ENCODE data around the gene GALNT9. TPM values are rescaled to one million over a fixed set of nuclear protein-coding genes. Genes with fewer than 3 reads are reported as not detected.

Gene GALNT9
- total and polyA plus RNA-seq, 2 donors (not counting 1 experiment from before 2014, with no cell fraction given) = 0.71 to 2.4 TPM

DNA sequence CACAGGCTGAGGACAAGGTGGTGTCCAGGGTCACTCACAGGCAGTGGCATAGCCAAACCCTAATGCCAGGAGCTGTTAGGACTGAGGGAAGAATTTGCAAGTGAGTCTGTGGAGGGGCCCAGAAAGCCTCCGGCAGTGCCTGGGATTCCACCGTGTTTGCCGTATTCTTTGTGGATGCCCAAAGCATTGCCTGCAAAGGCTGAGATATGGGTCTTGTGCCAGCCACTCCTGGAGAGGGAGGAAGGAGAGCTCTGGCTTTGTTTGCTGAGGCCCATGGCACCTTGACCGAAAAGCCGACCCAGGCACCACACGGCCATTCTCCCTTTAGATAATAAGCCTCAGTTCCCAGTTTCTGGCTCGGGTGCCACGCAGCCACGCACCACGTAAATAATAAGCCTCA lies 35.8 kb upstream of the GALNT9 start:
- ChIA-PET POLR2A (no interaction called here), CTCF (no interaction called here)
- no peak overlapping the region for H3K27ac ChIP-seq (ENCODE audit: low read length in 2 of 2)
- H4K20me1 ChIP-seq (ENCODE audit: control insufficient read depth, insufficient read depth, low read length, poor library complexity, severe bottlenecking) = no peaks in the 10 kb centered on the region
- DNase-seq (no peak), ATAC-seq (ENCODE audit: low read depth) (no peak)
- Mint-ChIP-seq H3K27ac (no peak overlapping the region), H3K9me3 (ENCODE audit: insufficient read depth) (no peaks in the 10 kb centered on the region), H3K27me3 (peaks cover 13% of the 10 kb centered on the region), H3K4me3 (no peak overlapping the region), H3K4me1 (no peaks in the 10 kb centered on the region)
- H3K27me3 ChIP-seq (replicated peaks in 1 of 4; ENCODE audit: control extremely low read depth in 1 of 4, control insufficient read depth in 3 of 4, insufficient read depth in 4 of 4, low read length in 3 of 4) = no peaks in the 10 kb centered on the region
- no peak overlapping the region for H3K4me3 ChIP-seq (ENCODE audit: control extremely low read depth in 1 of 5, extremely low read depth in 1 of 5, insufficient read depth in 1 of 5, low read depth in 2 of 5, low read length in 4 of 5)
- H3K4me2 ChIP-seq (replicated peaks; ENCODE audit: low read depth, low read length, poor library complexity, severe bottlenecking) = no peak overlapping the region
- no peaks in the 10 kb centered on the region for H3K79me2 ChIP-seq (ENCODE audit: control insufficient read depth, insufficient read depth, low read length)
- WGBS (ENCODE audit: insufficient coverage) = 99% methylated on average over 9 of the region's 10 CpGs
- no peaks in the 10 kb centered on the region for H3K36me3 ChIP-seq (replicated peaks in 1 of 2; ENCODE audit: control extremely low read depth in 1 of 2, control insufficient read depth in 1 of 2, extremely low read depth in 1 of 2, insufficient read depth in 2 of 2, low read length in 1 of 2)
- no peak overlapping the region for H3K9ac ChIP-seq (ENCODE audit: low read length)
- H3K4me1 ChIP-seq (ENCODE audit: control insufficient read depth in 2 of 2, insufficient read depth in 2 of 2, low read length in 2 of 2) = no peaks in the 10 kb centered on the region
- no peak overlapping the region for H2AFZ ChIP-seq (ENCODE audit: insufficient read depth, low read depth, low read length, poor library complexity, severe bottlenecking)
- intact Hi-C loops (cut with micrococcal nuclease) = no loop called here
- TF ChIP-seq EZH2 (IDR thresholded peaks at IDR 0.05; ENCODE audit: borderline replicate concordance, insufficient read depth, low read depth, low read length, poor library complexity, severe bottlenecking) = no peak
- TF ChIP-seq, protein P1, sequence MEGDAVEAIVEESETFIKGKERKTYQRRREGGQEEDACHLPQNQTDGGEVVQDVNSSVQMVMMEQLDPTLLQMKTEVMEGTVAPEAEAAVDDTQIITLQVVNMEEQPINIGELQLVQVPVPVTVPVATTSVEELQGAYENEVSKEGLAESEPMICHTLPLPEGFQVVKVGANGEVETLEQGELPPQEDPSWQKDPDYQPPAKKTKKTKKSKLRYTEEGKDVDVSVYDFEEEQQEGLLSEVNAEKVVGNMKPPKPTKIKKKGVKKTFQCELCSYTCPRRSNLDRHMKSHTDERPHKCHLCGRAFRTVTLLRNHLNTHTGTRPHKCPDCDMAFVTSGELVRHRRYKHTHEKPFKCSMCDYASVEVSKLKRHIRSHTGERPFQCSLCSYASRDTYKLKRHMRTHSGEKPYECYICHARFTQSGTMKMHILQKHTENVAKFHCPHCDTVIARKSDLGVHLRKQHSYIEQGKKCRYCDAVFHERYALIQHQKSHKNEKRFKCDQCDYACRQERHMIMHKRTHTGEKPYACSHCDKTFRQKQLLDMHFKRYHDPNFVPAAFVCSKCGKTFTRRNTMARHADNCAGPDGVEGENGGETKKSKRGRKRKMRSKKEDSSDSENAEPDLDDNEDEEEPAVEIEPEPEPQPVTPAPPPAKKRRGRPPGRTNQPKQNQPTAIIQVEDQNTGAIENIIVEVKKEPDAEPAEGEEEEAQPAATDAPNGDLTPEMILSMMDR (IDR thresholded peaks at IDR 0.05) = no peak
- peaks cover 0 to 48% (median 4%) of the 10 kb centered on the region in 3 donors for H3K9me3 ChIP-seq (ENCODE audit: control extremely low read depth in 1 of 3, control insufficient read depth in 2 of 3, insufficient read depth in 1 of 3, low read length in 2 of 3)

DNA sequence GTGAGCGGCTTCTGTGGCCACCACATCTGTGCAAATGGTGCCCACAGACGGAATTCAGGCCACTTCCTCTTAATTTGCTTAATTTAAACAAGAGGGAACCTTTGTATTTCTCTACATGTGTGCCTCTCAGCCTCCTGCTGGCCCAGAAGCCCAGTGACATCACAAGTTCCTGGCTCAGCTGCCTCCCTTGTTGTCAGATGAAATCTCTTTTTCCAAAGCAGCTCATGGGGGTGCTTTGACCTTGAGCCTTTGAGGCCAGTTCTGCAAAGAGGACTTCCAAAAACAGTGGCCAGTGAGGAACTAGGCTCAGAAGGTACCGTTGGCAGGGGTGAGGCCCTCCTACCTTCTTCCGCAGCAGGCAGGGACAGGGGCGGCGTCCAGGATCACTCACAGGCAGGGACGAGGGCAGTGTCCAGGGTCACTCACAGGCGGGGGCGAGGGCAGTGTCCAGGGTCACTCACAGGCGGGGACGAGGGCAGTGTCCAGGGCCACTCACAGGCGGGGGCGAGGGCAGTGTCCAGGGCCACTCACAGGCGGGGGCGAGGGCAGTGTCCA lies 35.0 kb upstream of the GALNT9 start:
- TF ChIP-seq, protein P1 (IDR thresholded peaks at IDR 0.05) = no peak
- no peak for TF ChIP-seq EZH2 (IDR thresholded peaks at IDR 0.05; ENCODE audit: borderline replicate concordance, insufficient read depth, low read depth, low read length, poor library complexity, severe bottlenecking)
- Histone ChIP-seq H3K9ac (ENCODE audit: low read length) (no peak overlapping the region), H3K4me3 (ENCODE audit: control extremely low read depth in 1 of 5, extremely low read depth in 1 of 5, insufficient read depth in 1 of 5, low read depth in 2 of 5, low read length in 4 of 5) (no peak overlapping the region), H3K9me3 (ENCODE audit: control extremely low read depth in 1 of 3, control insufficient read depth in 2 of 3, insufficient read depth in 1 of 3, low read length in 2 of 3) (peaks cover 0 to 56% (median 4%) of the 10 kb centered on the region in 3 donors), H2AFZ (ENCODE audit: insufficient read depth, low read depth, low read length, poor library complexity, severe bottlenecking) (no peak overlapping the region), H3K27me3 (replicated peaks in 1 of 4; ENCODE audit: control extremely low read depth in 1 of 4, control insufficient read depth in 3 of 4, insufficient read depth in 4 of 4, low read length in 3 of 4) (no peaks in the 10 kb centered on the region), H3K36me3 (replicated peaks in 1 of 2; ENCODE audit: control extremely low read depth in 1 of 2, control insufficient read depth in 1 of 2, extremely low read depth in 1 of 2, insufficient read depth in 2 of 2, low read length in 1 of 2) (no peaks in the 10 kb centered on the region), H3K4me2 (replicated peaks; ENCODE audit: low read depth, low read length, poor library complexity, severe bottlenecking) (no peak overlapping the region), H3K4me1 (ENCODE audit: control insufficient read depth in 2 of 2, insufficient read depth in 2 of 2, low read length in 2 of 2) (no peaks in the 10 kb centered on the region), H3K79me2 (ENCODE audit: control insufficient read depth, insufficient read depth, low read length) (no peaks in the 10 kb centered on the region), H4K20me1 (ENCODE audit: control insufficient read depth, insufficient read depth, low read length, poor library complexity, severe bottlenecking) (no peaks in the 10 kb centered on the region), H3K27ac (ENCODE audit: low read length in 2 of 2) (no peak overlapping the region)
- peaks cover 6% of the 10 kb centered on the region for H3K27me3 Mint-ChIP-seq
- H3K27ac Mint-ChIP-seq = no peak overlapping the region
- ChIA-PET CTCF (no interaction called here), POLR2A (no interaction called here)
- WGBS (ENCODE audit: insufficient coverage) = 77% methylated on average over 7 of the region's 15 CpGs
- ATAC-seq (ENCODE audit: low read depth) (no peak), DNase-seq (no peak)
- H3K9me3 Mint-ChIP-seq (ENCODE audit: insufficient read depth) = peaks cover 2% of the 10 kb centered on the region
- intact Hi-C loops (cut with micrococcal nuclease) = no loop called here
- H3K4me1 Mint-ChIP-seq = peaks cover 3% of the 10 kb centered on the region
- no peak overlapping the region for H3K4me3 Mint-ChIP-seq

Data from B cell (primary cell).